Muscle of leg (tissue), 11 donors: ENCODE results near the gene SCP2D1. TPM values are rescaled to one million over a fixed set of nuclear protein-coding genes. Genes with fewer than 3 reads are reported as not detected.

ENCODE experiments used
- DNase-seq: peaks from one replicate; pipeline ENCODE4 v3.0.0; 2013
- H3K27ac ChIP-seq: one replicate; pipeline ENCODE4 v1.5.1; 2013; ENCODE audit warnings: mild to moderate bottlenecking, low read length, control low read depth
- H3K27me3 ChIP-seq: one replicate; pipeline ENCODE4 v1.6.1; 2013; ENCODE audit warnings: low read length; ENCODE audit not compliant: control insufficient read depth, insufficient read depth
- H3K36me3 ChIP-seq: one replicate; pipeline ENCODE4 v1.6.1; 2013; ENCODE audit warnings: low read length; ENCODE audit not compliant: control insufficient read depth, insufficient read depth
- H3K4me1 ChIP-seq: one replicate; pipeline ENCODE4 v1.6.1; 2013; ENCODE audit warnings: low read length; ENCODE audit not compliant: control insufficient read depth, insufficient read depth
- H3K4me3 ChIP-seq: one replicate; pipeline ENCODE4 v1.5.1; 2013; ENCODE audit warnings: low read length, control low read depth
- H3K9me3 ChIP-seq: replicated peaks from 2 replicates; pipeline ENCODE4 v1.6.1; 2013; ENCODE audit warnings: low read depth, low read length; ENCODE audit not compliant: control insufficient read depth
- WGBS: methylation state at CpG from one replicate; pipeline ENCODE4 v1.1.5; 2013; ENCODE audit warnings: missing lambda C conversion rate; ENCODE audit not compliant: insufficient coverage; 5-methylcytosine and 5-hydroxymethylcytosine counted together
- polyA plus RNA-seq, 8 donors: library from polyadenylated mRNA; unstranded; fragments of 120-200 nt; gene quantifications; one replicate each; pipeline versions ENCODE4 v1.2.1 to v1.2.3, GENCODE V29; 2013; ENCODE audit warnings: inconsistent platforms in 1 of 8, low replicate concordance in 1 of 8; ENCODE audit not compliant: insufficient read length in 8 of 8, insufficient read depth in 1 of 8
- total RNA-seq: library from RNA; stranded (reverse); fragments of 120-200 nt; gene quantifications from one replicate; pipeline ENCODE4 v1.2.4, GENCODE V29; 2013

Gene SCP2D1
- total and polyA plus RNA-seq, 9 donors = not detected

DNA sequence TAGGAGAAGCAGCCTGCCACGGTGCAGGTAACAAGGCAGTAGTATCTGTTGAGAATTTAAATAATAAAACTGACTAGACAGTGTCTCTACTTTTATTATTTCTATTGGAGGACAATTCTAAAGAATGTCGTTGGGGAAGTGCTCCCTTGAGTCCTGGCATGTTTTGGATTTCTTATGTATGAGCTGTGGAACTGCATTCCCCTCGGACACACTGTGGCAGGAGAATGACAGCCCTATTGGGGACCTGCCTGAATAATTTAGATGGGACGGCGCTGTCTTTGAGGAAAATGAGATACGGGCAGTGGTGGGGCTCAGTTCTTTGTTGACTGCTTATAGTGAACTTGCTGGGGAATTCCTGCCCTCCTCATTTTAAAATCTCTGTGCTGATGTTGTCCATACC is 2.4 kb upstream of the SCP2D1 start:
- H3K9me3 ChIP-seq = no peaks in the 10 kb centered on the region
- no peak for DNase-seq
- H3K36me3 ChIP-seq = no peaks in the 10 kb centered on the region
- H3K4me1 ChIP-seq = no peaks in the 10 kb centered on the region
- H3K27ac ChIP-seq = no peak overlapping the region
- H3K27me3 ChIP-seq = peaks cover 3% of the 10 kb centered on the region
- 67% methylated on average over 4 of the region's 6 CpGs for WGBS
- H3K4me3 ChIP-seq = no peak overlapping the region

DNA sequence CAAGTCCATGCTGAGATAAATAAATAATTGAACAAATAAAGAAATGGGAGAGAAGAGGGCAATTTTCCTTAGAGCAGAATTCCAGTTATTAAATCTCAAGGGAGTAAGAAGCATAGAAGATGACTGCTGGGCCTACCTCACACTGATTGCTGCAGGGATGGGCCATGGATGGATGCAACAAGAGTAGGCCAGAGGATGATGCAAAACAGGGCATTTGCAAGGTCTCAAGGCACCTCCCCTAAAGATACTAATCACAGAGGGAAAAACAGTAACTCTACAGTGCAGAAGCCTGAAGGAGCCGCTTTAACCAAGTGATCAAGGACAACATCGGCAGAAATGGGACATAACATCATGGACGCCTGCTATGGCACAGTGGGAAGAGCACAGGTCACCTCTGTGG is 1.7 kb upstream of the SCP2D1 start:
- Histone ChIP-seq H3K36me3 (no peaks in the 10 kb centered on the region), H3K27ac (no peak overlapping the region), H3K4me1 (no peaks in the 10 kb centered on the region), H3K27me3 (peaks cover 3% of the 10 kb centered on the region), H3K9me3 (no peaks in the 10 kb centered on the region), H3K4me3 (no peak overlapping the region)
- DNase-seq = no peak
- 100% methylated on average over 3 of the region's 3 CpGs for WGBS

DNA sequence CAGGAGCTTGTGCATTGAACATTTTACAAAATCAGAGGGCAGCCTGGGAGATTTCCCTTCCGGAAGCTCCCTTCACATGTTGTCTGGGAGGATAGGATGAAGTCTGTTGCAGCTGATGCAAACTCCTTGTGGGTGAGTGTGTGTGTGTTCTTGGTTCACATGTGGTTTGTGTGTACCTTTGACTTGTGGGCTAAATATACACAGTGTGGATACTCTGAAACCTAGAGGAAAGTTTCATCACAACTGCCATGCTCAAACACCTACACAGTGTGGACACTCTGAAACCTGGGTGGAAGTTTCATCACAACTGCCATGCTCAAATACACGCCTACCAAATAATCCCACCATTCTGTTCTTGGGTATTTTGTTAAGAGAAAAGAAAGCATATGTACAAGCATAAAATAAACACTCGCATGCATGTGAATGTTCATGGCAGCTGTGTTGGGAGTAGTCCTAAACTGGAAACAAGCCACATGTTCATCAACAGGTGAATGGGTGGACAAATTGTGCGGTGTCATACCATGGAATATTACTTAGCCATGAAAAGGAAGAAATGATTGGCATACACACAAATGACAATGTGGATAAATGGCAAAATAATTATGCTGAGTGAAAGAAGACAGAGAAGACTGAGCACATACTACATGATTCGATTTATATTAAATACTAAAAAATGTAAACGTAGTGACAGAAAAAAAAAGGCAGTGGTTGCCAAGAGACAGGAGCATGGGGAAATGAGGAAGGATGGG is 1.8 kb downstream of the SCP2D1 start:
- H3K9me3 ChIP-seq = peaks cover 4% of the 10 kb centered on the region
- no peaks in the 10 kb centered on the region for H3K36me3 ChIP-seq
- 87% methylated on average over 4 of the region's 6 CpGs for WGBS
- H3K4me3 ChIP-seq = no peak overlapping the region
- no peaks in the 10 kb centered on the region for H3K4me1 ChIP-seq
- H3K27me3 ChIP-seq = no peaks in the 10 kb centered on the region
- no peak overlapping the region for H3K27ac ChIP-seq
- DNase-seq = no peak

DNA sequence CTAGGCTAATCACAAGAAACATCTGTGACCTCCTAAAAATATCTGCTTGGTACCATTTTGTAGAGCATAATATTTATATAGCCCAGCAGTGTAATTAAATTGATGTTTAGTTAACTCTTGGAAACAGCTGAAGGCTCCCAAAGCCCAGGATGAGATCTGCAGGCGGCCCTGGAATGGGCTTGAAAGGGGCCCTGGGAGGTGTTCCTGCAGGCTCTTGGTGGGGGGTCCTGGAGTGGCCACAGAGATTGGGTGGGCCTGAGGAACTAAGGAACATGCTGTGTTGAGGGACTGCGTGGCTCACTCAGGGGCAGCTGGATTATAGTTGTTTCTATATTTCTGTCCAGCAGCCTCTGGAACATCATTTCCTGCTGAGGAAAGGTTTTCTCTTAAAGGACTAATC is 9.2 kb downstream of the SCP2D1 start:
- Histone ChIP-seq H3K27me3 (no peaks in the 10 kb centered on the region), H3K36me3 (no peaks in the 10 kb centered on the region), H3K27ac (no peak overlapping the region), H3K4me1 (peaks cover 2% of the 10 kb centered on the region), H3K4me3 (no peak overlapping the region), H3K9me3 (peaks cover 4% of the 10 kb centered on the region)
- DNase-seq = peak; percentile 2
- 49% methylated on average over 2 of the region's 2 CpGs for WGBS

DNA sequence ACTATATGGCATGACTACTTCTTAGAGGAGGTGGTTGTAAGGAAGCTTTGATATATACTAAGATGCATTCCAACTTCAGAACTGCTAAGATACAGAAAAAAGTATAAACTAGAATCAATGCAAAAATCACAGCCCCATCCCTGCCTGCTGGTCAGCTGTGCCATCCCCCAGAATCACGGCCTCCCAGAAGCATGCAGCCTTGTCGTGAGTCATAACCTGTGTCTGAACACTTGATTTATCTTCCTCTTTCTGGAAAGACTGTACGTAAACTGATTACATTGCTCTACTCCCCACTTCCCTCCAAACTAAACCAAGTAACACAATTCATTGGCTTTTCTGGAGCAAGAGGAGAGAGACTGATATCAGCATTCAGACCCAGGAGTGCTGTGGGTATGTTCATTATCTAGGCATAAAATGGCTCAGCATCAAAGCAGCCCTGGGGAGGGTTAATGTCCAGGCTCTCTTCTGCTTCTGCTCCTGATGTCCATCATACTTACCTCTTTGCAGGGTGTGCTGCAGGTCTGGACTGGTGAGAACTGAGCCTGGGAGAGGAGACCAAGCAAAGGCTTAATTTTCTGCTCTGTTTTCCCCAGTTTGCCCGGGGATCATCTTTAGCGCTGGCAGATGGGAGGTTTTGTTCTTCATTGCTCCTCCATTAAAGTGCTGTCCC is 18.4 kb downstream of the SCP2D1 start:
- DNase-seq = no peak
- Histone ChIP-seq H3K9me3 (no peaks in the 10 kb centered on the region), H3K4me1 (no peaks in the 10 kb centered on the region), H3K4me3 (no peak overlapping the region), H3K27me3 (no peaks in the 10 kb centered on the region), H3K36me3 (no peaks in the 10 kb centered on the region), H3K27ac (no peak overlapping the region)
- WGBS = 63% methylated on average over 4 of the region's 5 CpGs

DNA sequence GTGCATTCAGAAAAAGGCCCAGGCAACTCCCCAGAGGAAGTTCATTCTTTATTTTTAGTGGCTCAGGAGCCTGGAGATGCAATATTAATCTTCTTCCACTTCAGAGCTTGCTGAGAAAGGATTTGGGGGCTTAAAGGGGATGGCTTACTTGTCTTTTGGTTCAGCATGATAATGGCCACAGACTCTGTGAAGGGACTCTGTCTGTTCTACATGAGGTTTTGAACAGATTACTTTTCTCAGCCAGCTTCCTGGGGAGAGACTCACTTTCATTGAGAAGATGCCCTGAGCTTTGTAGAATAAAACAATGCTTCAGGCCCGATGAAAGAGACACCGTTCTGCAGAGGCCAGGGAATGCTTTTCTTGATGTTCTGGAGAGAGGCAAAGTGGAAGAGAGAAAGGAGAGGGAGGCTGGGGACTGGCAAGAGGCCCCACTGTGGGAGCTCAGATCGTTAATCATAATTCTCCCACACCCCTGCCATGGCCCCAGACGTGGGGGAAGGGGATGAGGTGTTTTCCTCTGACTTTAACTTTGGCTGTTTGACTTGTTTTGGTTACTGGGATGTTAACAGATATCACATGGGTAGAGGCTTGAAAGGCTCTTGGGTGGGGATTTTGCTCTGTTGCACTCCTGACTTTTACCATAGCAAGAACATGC is 19.1 kb downstream of the SCP2D1 start:
- WGBS = no CpG with 5 or more reads among the region's 4 CpGs
- H3K4me1 ChIP-seq = no peaks in the 10 kb centered on the region

DNA sequence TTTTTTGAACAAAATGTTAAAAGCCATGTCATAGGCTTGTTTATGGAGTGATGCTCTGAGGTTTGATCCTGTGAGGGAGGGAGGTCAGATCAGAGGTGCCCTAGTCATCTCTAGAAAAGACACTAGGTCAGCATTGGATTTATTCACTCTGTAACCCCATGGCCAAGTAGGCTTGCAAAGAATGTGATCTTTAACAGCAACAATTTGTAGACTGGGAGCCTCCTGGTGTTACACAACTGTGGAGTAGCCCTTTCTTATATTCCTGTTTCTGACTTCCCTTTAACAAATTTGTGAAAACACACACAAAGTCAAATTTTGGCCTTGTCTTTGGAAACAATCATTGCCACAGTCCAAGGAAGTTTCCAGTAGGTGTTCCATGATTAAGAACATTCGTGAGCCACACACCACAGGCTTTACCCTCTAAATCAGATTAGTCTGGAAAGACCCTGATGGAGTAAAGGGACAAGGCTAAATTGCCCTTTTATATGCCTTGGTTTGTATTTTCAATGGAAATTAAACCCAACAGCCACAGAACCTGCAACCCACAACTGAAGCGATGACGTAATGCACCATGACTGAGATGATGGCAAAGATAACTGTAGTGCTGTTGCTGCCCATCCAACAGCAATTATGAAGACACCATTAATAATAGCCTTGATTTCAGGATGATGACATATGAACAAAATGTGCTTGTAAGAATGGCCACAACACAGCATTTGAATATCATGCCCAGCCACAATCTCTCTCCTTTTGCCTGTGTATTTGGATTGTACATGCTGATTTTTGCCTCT is 22.1 kb downstream of the SCP2D1 start:
- no peak overlapping the region for H3K27ac ChIP-seq
- no peaks in the 10 kb centered on the region for H3K27me3 ChIP-seq
- no CpG with 5 or more reads among the region's 3 CpGs for WGBS

More for the DNA sequence above, 19.1 kb downstream of the SCP2D1 start:
- H3K4me3 ChIP-seq = no peak overlapping the region
- no peak overlapping the region for H3K27ac ChIP-seq
- DNase-seq = no peak
- no peaks in the 10 kb centered on the region for H3K9me3 ChIP-seq
- H3K27me3 ChIP-seq = no peaks in the 10 kb centered on the region
- no peaks in the 10 kb centered on the region for H3K36me3 ChIP-seq

DNA sequence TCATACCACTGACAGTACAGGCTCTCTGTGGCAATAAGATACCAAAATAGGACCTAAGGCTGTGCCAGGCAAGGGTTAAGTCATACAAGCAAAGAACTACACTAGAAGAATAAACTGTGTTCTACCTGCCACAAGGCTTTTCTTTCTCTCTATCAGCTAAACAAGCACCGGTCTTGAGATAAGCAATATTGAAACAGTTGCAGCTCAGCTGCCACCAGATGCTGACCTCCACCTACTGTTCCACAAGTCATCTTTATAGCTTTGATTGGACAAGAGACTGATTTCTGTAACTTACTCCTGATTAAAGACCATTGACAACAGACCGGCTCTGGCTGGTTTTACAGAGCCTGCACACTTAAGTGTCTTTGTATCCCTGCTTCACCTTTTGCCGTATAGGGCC is 24.1 kb downstream of the SCP2D1 start:
- no peak for DNase-seq
- H3K4me1 ChIP-seq = no peaks in the 10 kb centered on the region
- no peak overlapping the region for H3K27ac ChIP-seq
- no peaks in the 10 kb centered on the region for H3K9me3 ChIP-seq
- no peaks in the 10 kb centered on the region for H3K27me3 ChIP-seq
- 40% methylated on average over 1 of the region's 3 CpGs for WGBS
- H3K4me3 ChIP-seq = no peak overlapping the region
- H3K36me3 ChIP-seq = no peaks in the 10 kb centered on the region

More for the DNA sequence above, 22.1 kb downstream of the SCP2D1 start:
- H3K4me3 ChIP-seq = no peak overlapping the region
- no peaks in the 10 kb centered on the region for H3K36me3 ChIP-seq
- DNase-seq = no peak
- no peaks in the 10 kb centered on the region for H3K4me1 ChIP-seq
- H3K9me3 ChIP-seq = no peaks in the 10 kb centered on the region

DNA sequence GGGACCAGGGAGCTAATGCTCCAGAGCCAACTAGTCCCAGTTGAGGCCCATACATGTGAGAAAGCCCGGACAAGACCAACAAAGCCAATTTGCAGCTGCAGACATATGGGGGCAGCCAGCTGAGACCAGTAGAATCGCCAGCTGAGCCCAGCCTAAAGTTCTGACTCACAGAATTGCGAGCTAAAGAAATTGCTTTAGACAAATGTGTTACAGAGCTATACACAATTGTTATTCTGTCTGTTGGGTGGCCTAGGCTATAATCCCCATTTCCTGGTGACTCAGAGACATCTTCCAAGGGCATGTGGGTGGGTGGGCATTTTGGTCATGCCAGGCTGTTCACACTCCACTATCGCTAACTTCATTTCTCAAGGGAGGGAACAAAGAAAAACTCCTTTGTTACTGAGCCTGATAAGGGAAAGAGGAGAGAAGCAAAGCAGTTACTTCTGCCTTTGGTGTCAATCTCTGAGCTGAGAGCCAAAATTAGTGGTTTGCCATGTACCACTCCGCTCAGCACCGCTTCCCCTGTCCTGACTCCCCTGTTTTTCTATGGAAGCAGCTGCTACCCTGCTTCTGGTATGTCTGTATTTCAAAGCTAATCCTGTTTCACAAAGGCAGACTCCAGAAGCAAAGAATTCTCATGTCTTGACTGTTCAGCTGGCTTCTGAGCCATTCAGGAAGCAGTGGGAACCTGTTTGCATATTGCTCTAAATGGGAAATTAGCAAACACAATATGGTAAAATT is 26.1 kb downstream of the SCP2D1 start:
- Histone ChIP-seq H3K9me3 (no peaks in the 10 kb centered on the region), H3K4me3 (no peak overlapping the region), H3K4me1 (no peaks in the 10 kb centered on the region), H3K36me3 (no peaks in the 10 kb centered on the region), H3K27ac (no peak overlapping the region), H3K27me3 (no peaks in the 10 kb centered on the region)
- DNase-seq = no peak
- WGBS = 79% methylated on average over 4 of the region's 6 CpGs
